Uterus (tissue), 2 donors: ENCODE data around the gene SRRM5.

Experiments used
- CTCF ChIP-seq, 4 experiments: fragments of 200-600 bp in 2 of 4; fragments of 450-650 bp in 2 of 4; sonication (generic) in 2 of 4; IDR thresholded peaks; one replicate each; pipeline ENCODE4 v1.5.1; 2016 to 2019; ENCODE audit warnings: antibody characterized with exemption in 4 of 4, mild to moderate bottlenecking in 2 of 4, moderate library complexity in 1 of 4
- POLR2A ChIP-seq, 2 donors: fragments of 450-650 bp; IDR thresholded peaks; one replicate each; pipeline ENCODE4 v1.6.1; 2016; ENCODE audit warnings: antibody characterized with exemption in 2 of 2, mild to moderate bottlenecking in 1 of 2, moderate library complexity in 1 of 2

- no peak for TF ChIP-seq POLR2A (IDR thresholded peaks at IDR 0.05)
- TF ChIP-seq CTCF (IDR thresholded peaks at IDR 0.05), result no peak
Measured at GRCh38 chr19:43634872-43635560, 23.1 kb downstream of the SRRM5 start.
